ENCODE data around the gene PODN. TPM values are rescaled to one million over a fixed set of nuclear protein-coding genes. Genes with fewer than 3 reads are reported as not detected.

The PODN gene
- total RNA-seq, 4 donors from 2014 or later = 78.6 to 150 (median 113) TPM

- H3K4me1 ChIP-seq = peaks cover 5 to 9% (median 6%) of the 10 kb centered on the region in 4 donors
- no peaks in the 10 kb centered on the region for H3K27me3 ChIP-seq
- intact Hi-C loops (cut with DNase I) = no loop called here
- H3K4me3 ChIP-seq = no peak overlapping the region
- WGBS = 68% methylated on average over 8 of the region's 8 CpGs
- H3K9me3 ChIP-seq = no peaks in the 10 kb centered on the region
- DNase-seq (ENCODE audit: extremely low spot score) = no peak
- H3K27ac ChIP-seq (replicated peaks in 1 of 4) = no peak overlapping the region
- no peak for TF ChIP-seq POLR2A (IDR thresholded peaks at IDR 0.05; ENCODE audit: low read depth)
- no peak for TF ChIP-seq CTCF (IDR thresholded peaks at IDR 0.05)
- TF ChIP-seq EP300 (IDR thresholded peaks at IDR 0.05) = no peak
- TF ChIP-seq POLR2AphosphoS5 (IDR thresholded peaks at IDR 0.05) = no peak
- no peaks in the 10 kb centered on the region for H3K36me3 ChIP-seq
Observed at GRCh38 chr1:53104289-53104913, 42.4 kb downstream of the PODN start.

GRCh38 chr1:53107090-53107489 is 45.1 kb downstream of the PODN start:
- Histone ChIP-seq H3K9me3 (peaks cover 0 to 3% (median under 1%) of the 10 kb centered on the region in 4 donors), H3K4me1 (peaks cover 11 to 26% (median 20%) of the 10 kb centered on the region in 4 donors), H3K36me3 (no peaks in the 10 kb centered on the region), H3K27ac (replicated peaks in 1 of 4) (no peak overlapping the region), H3K27me3 (no peaks in the 10 kb centered on the region), H3K4me3 (no peak overlapping the region)
- intact Hi-C loops (cut with DNase I) = no loop called here
- WGBS = 96% methylated on average over 7 of the region's 7 CpGs
- TF ChIP-seq CTCF (IDR thresholded peaks at IDR 0.05) (no peak), POLR2AphosphoS5 (IDR thresholded peaks at IDR 0.05) (no peak), EP300 (IDR thresholded peaks at IDR 0.05) (no peak), POLR2A (IDR thresholded peaks at IDR 0.05; ENCODE audit: low read depth) (no peak)
- DNase-seq (ENCODE audit: extremely low spot score) = no peak

GRCh38 chr1:53107570-53108322 is 45.7 kb downstream of the PODN start:
- no peak overlapping the region for H3K27ac ChIP-seq (replicated peaks in 1 of 4)
- H3K4me1 ChIP-seq = peaks cover 11 to 26% (median 20%) of the 10 kb centered on the region in 4 donors
- intact Hi-C loops (cut with DNase I) = no loop called here
- TF ChIP-seq CTCF (IDR thresholded peaks at IDR 0.05) (no peak), POLR2A (IDR thresholded peaks at IDR 0.05; ENCODE audit: low read depth) (no peak), POLR2AphosphoS5 (IDR thresholded peaks at IDR 0.05) (no peak), EP300 (IDR thresholded peaks at IDR 0.05) (no peak)
- H3K9me3 ChIP-seq = peaks cover 0 to 7% (median 3%) of the 10 kb centered on the region in 4 donors
- DNase-seq (ENCODE audit: extremely low spot score) = no peak
- H3K27me3 ChIP-seq = no peaks in the 10 kb centered on the region
- no peaks in the 10 kb centered on the region for H3K36me3 ChIP-seq
- WGBS = 81% methylated on average over 15 of the region's 15 CpGs
- H3K4me3 ChIP-seq = no peak overlapping the region

- no peak for DNase-seq (ENCODE audit: extremely low spot score)
- no peak overlapping the region for H3K27ac ChIP-seq (replicated peaks in 1 of 4)
- intact Hi-C loops (cut with DNase I) = no loop called here
- peaks cover 11 to 26% (median 20%) of the 10 kb centered on the region in 4 donors for H3K4me1 ChIP-seq
- TF ChIP-seq POLR2A (IDR thresholded peaks at IDR 0.05; ENCODE audit: low read depth) (no peak), EP300 (IDR thresholded peaks at IDR 0.05) (no peak), POLR2AphosphoS5 (IDR thresholded peaks at IDR 0.05) (no peak), CTCF (IDR thresholded peaks at IDR 0.05) (no peak)
- WGBS = 49% methylated on average over 14 of the region's 14 CpGs
- no peaks in the 10 kb centered on the region for H3K36me3 ChIP-seq
- no peak overlapping the region for H3K4me3 ChIP-seq
- H3K27me3 ChIP-seq = no peaks in the 10 kb centered on the region
- peaks cover 0 to 7% (median 3%) of the 10 kb centered on the region in 4 donors for H3K9me3 ChIP-seq
Observed at GRCh38 chr1:53108646-53109580, 46.9 kb downstream of the PODN start.

Data from esophagus muscularis mucosa (tissue), 4 donors.